Stimulated activated CD8-positive, alpha-beta memory T cell treated with anti-CD3 and anti-CD28 coated beads, Interleukin-7, amount 100 ng/mL, for 4 hours (primary cell): ENCODE results near the gene CHML.

Experiments used
- DNase-seq, 2 donors: peaks; one replicate each; pipeline ENCODE4 v3.0.0-alpha.2; 2020; ENCODE audit warnings: low read depth in 2 of 2

CHML gene

GRCh38 chr1:241617426-241617825 is 22.7 kb downstream of the CHML start:
- DNase-seq, result no peak

GRCh38 chr1:241615043-241615974 is 24.9 kb downstream of the CHML start:
- no peak for DNase-seq

GRCh38 chr1:241614572-241614971 is 25.6 kb downstream of the CHML start:
- DNase-seq, result no peak

- no peak for DNase-seq
Measured at GRCh38 chr1:241614144-241614543, 26.0 kb downstream of the CHML start.

DNA sequence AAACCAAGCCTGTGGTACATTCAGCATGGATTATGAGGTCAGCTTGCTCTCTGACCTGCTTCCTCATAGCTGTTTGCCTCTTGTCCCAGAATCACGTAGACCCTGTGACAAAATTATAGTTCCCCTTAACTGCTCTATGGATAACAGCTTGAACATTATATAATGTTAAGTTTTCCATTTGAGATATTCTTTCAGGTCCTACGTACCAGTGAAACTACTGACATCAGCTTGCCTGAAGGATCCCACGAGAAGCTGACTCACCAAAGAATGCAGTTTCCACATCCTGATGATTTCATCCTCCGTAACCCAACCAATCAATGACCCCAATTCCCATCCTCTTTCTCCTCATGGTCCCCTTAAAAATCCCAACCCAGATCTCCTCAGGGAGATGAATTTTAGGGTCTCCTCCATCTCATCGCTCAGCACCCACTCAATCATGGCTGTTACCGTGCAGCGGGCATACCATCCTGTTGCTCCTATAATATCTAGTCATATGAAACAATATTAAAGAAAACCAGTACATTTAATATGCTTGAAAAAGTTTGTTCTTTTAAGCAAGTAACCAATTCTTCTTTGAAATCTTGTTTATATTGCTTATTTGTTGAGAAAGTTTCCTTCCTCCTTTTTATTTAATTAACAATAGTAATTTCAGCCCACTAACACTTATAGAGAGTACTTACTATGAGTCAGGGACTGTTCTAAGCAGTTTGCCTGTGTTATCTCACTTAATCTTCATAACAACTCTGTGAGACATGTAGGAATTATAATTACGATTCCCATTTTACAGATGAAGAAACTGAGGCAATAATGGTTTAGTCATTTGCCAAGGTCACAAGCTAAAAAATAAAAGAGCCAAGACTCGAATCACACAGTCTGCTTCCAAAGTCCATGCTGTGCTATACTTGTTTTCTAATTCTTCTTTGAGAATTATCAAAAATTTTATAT is 27.4 kb downstream of the CHML start:
- DNase-seq, result no peak

GRCh38 chr1:241611736-241612135 is 28.4 kb downstream of the CHML start:
- DNase-seq, result no peak

DNA sequence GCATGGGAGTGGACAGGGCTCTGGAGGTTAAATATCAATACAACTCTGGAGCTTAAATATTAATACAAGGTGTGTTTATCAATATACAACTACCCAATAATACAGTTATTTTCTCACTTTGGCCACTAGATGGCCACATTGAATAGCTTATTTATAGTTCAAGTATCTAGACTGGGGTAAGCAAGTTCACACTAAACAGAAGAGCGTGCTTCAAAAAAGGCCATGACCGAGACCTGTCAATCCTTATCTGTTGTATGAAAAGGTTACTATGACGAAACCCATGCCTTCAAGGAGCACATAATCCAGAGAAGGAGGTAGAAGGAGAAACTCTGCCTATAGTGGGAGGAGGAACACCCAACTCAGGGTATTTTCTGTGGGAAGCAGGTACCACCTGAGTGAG is 29.1 kb downstream of the CHML start:
- no peak for DNase-seq

DNA sequence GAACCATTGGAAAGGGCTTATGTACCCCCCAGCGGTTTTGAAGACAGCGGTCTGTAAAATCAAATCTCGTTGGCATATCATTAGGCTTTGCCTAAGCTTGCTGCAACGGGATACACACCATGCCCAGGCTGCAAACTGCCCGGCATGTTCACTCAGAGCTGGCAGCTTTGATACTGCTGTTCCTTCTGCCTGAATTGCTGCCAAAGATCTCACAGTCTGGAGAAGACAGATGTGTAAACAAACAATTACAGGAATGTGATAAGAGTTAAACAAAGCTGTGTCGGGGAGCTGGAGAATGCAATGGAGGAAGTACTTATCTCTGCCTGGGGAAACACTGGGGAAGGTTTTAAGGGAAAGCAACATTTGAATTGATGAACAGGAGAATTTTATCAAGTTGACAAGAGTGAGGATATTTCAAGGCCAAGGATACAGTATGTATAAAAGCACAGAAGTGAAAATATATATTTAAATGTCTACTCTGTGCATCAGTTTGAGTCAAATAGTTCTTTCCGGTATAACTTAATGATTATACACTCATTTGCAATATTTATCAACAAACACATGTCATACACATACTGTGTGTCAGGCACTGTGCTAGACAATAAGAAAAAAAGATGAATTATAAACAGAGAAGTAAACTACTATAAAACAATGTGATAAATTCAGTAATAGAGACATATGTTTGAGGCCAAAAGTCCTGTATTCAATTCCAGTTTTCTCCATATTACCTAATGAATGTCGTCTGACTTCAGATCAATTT is 29.9 kb downstream of the CHML start:
- no peak for DNase-seq

DNA sequence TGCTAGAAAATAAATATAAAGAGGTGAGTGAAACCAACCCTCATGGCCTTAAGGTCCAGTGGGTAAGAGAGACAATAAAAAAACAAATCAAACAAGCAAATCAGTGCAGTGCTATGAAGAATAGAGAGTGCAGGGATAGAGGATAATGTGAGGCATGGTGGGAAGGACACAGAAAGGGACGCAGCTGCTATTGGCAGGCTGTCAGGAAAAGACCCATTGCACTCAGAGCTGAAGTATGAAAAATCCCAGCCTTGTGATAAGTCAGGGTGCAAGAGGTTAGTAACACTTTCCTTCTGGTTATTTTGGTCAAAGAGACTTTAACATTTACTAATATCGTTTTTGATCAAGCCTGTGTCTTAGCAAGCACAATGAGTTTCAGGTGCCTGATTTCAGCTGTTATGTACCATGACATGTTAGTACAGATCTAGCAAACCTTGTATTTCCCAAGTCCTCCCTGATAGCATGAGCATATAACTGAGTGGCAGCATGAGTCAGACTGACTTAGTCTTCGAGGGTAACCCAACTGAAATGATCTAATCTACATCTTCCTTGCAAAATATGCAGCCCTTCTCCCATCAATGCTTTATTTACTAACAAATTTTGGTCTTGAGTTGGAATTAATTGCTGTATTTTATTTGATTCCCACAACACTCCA is 31.7 kb downstream of the CHML start:
- DNase-seq, result no peak

DNA sequence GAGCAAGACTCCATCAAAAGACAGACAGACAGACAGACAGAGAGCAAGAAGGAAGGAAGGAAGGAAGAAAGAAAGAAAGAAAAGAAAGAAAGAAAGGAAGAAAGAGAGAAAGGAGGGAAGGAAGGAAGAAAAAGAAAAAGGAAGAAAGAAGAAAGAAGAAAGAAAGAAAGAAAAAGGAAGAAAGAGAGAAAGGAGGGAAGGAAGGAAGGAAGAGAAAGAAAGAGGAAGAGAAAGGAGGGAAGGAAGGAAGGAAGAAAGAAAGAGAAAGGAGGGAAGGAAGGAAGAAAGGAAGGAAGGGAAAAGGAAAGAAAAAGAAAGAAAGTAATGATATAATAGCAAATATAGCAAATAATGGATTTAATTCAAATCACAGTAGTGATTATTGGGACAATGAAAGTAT is 32.7 kb downstream of the CHML start:
- DNase-seq, result no peak

DNA sequence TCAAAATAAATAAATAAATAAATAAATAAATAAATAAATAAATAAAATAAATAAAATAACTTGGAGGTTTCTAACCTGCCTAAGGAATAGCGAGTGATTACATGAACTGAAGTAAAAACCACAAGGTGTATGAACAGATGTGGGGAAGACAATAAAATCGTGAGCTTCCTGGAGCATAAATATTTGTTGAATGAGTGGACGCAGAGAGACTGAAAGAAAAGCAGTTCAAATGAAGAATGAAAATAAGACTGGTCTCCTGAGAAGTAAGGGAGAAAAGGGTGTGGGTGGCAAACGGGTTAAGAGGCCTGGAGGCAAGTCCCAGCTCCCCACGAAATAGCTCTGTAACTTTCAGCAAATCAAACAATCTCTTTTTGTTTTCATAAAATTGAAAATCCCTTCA is 33.6 kb downstream of the CHML start:
- no peak for DNase-seq

DNA sequence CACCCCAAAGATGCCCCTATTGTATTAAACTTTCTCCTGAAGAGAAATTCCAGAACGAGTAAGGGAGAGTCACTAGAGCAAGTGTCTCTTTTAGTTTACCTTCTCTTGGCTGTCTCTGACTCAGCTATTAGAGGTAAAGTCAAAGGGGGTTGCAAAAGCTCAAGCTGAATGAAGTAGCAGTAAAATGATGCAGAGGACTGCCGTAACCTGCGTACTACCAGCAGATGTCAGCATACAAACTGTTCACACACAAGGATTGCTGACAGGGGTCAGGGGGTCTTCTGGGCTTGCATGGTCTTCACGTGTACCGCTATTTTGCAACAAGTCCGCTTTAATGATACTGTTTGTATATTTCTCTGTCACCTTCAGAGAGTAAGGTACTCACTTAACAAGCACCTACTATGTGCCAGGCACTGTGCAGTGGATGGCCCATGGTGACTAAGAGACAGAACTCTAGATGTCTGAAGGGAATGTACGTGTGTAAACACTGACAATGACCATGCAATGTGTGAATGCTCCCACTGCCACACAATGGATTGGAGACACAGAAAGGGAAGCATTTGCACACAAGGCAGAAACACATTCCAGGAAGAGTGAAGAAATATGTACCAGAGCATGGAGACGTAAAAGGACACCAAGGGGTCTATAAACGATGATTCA is 34.9 kb downstream of the CHML start:
- DNase-seq, result no peak

DNA sequence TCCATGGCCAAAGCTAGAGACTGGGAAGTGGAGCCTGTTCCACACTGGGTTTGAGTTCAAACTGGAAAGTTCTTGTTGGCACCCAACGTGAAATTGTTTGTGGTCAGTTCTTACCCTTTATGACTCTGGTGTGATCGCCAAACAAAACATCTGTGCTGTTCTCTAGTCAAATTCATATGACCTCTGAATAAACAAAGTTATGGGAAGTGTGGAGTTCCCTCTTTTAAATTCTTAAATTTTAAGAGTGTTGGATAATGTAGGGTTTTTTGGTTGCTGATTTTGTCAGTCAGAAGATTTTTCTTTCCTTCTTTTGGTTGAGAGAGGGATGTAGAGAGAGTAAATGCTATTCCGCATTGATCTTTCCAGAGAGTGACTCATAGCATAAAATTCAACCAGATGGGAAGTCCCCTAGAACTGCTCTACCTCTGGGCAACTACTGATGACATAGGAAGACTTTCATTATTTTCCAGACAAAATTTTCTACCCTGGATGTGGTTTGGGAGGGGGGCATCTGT is 36.4 kb downstream of the CHML start:
- DNase-seq, result no peak

DNA sequence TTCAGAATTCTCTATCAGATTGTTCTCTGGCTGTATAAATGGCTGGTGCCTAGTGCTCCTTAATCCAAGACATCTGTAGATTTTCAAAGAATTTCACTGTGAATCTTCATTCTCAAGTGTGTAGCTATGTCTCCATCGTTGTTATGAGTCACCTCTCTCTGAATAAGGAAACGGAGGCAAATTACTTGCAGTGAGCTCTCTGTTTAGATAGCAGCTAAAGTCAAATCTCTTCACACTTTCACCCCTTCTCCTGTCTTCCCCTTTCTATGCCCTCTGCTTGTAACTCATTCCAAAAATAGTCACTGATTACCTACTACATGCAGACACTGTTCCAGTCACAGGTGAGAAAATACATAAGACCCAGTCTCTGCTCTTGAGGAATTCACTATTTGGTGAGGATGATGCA is 39.7 kb downstream of the CHML start:
- no peak for DNase-seq

DNA sequence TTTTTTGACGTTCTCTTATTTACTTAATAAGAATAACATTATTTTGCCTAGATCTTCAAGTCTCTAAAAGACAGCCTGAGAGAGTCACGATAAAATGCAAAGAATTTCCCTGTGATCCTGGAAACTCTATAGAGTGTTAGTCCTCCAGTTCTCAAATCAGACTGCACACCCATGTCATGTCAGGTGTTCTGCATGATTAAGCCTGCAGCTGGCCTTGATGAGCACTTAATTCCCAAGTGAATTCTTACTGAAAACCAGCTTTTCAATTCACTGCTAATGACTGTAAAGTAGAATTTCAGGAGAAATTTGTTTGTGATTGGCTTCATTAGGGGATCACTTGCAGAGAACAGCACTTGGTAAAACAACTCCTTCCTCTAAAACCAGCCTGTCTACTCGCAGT is 41.9 kb downstream of the CHML start:
- no peak for DNase-seq

GRCh38 chr1:241596633-241597032 is 43.5 kb downstream of the CHML start:
- no peak for DNase-seq

DNA sequence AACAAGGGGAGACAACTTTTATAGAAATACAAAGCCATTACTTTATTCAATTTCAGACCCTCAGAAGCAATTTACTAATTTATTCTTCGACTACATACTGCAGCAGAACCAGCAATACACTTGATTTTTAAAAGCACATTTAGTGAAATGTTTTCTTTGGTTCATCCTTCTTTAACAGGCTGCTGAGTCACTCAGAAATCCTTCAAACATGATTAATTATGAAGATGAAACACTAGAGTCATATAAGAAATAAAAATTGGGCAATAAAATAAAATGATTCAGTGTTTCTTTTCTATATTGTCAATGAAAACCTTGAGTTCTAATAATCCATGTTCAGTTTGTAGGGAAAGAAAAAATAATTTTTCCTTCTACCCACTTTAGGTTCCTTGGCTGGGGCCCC is 47.0 kb downstream of the CHML start:
- DNase-seq, result no peak

- DNase-seq, result no peak
Measured at GRCh38 chr1:241592273-241592958, 47.8 kb downstream of the CHML start.

- DNase-seq, result no peak
Measured at GRCh38 chr1:241591736-241592135, 48.4 kb downstream of the CHML start.

- DNase-seq, result no peak
Measured at GRCh38 chr1:241591317-241591716, 48.9 kb downstream of the CHML start.
